K562 (cell line): ENCODE data around the gene TSPOAP1. TPM values are rescaled to one million over a fixed set of nuclear protein-coding genes. Genes with fewer than 3 reads are reported as not detected.
A peak's percentile ranks its signal among the peaks of the same experiment; 100 is the strongest.

ENCODE experiments used
- ATF7 ChIP-seq: fragments of 450-650 bp; IDR thresholded peaks from 2 replicates; pipeline ENCODE4 v1.7.1; 2014; ENCODE audit warnings: mild to moderate bottlenecking, moderate library complexity
- CBFA2T3 ChIP-seq: fragments of 450-650 bp; IDR thresholded peaks from 2 replicates; pipeline ENCODE4 v1.6.1; 2017
- CBX1 ChIP-seq: sonication (generic); IDR thresholded peaks from 2 replicates; pipeline ENCODE4 v1.6.1; 2016; ENCODE audit warnings: antibody characterized with exemption, low read depth, mild to moderate bottlenecking
- CTCF ChIP-seq, 3 experiments: IDR thresholded peaks in 2 of 3; conservative IDR thresholded peaks in 1 of 3; 2 replicates each; pipeline ENCODE4 v1.5.1; 2011 to 2012; ENCODE audit warnings: low read length in 3 of 3, mild to moderate bottlenecking in 3 of 3, control low read depth in 2 of 3, improper control_type of control experiment in 1 of 3, inconsistent platforms in 1 of 3, low read depth in 1 of 3, mixed read lengths in 1 of 3, moderate library complexity in 1 of 3; ENCODE audit not compliant: insufficient read depth in 2 of 3
- GATA2 ChIP-seq: sonication (generic); formaldehyde crosslinking; IDR thresholded peaks from 2 replicates; pipeline ENCODE4 v1.4.0; 2020; ENCODE audit warnings: mild to moderate bottlenecking, missing genetic modification reagents
- KAT7 ChIP-seq: sonication (generic); formaldehyde crosslinking; IDR thresholded peaks from 2 replicates; pipeline ENCODE4 v1.8.0; 2022; ENCODE audit warnings: missing genetic modification reagents, mild to moderate bottlenecking, borderline replicate concordance
- KDM1A ChIP-seq, 2 experiments: fragments of 450-650 bp; IDR thresholded peaks; 2 replicates each; pipeline ENCODE4 v1.6.1; 2016; ENCODE audit warnings: mild to moderate bottlenecking in 2 of 2
- NCOA2 ChIP-seq, 2 experiments: fragments of 450-650 bp; IDR thresholded peaks; 2 replicates each; pipeline ENCODE4 v1.6.1; 2018; ENCODE audit warnings: mild to moderate bottlenecking in 2 of 2, moderate library complexity in 1 of 2; ENCODE audit not compliant: partially characterized antibody in 2 of 2
- NFXL1 ChIP-seq: fragments of 450-650 bp; formaldehyde crosslinking; IDR thresholded peaks from 2 replicates; pipeline ENCODE4 v1.4.0; 2021; ENCODE audit warnings: mild to moderate bottlenecking
- PHB2 ChIP-seq: fragments of 450-650 bp; IDR thresholded peaks from 2 replicates; pipeline ENCODE4 v1.6.1; 2017; ENCODE audit warnings: low read depth
- RBM25 ChIP-seq: fragments of 200-400 bp; formaldehyde crosslinking; IDR thresholded peaks from 2 replicates; pipeline ENCODE4 v1.6.1; 2018; ENCODE audit warnings: low read length, low read depth, moderate library complexity; ENCODE audit not compliant: severe bottlenecking
- RUNX1 ChIP-seq: sonication (generic); IDR thresholded peaks from 2 replicates; pipeline ENCODE4 v1.6.1; 2016; ENCODE audit warnings: antibody characterized with exemption, low read depth
- SMC3 ChIP-seq: conservative IDR thresholded peaks from 2 replicates; pipeline ENCODE4 v1.6.1; 2011; ENCODE audit warnings: low read depth, low read length, improper control_type of control experiment; ENCODE audit not compliant: insufficient read depth
- SRSF3 ChIP-seq: fragments of 200-400 bp; formaldehyde crosslinking; IDR thresholded peaks from 2 replicates; pipeline ENCODE4 v1.6.1; 2016; ENCODE audit warnings: mild to moderate bottlenecking, low read length, moderate library complexity; ENCODE audit not compliant: insufficient read depth
- STAT5A ChIP-seq: IDR thresholded peaks from 2 replicates; pipeline ENCODE4 v1.6.1; 2012; ENCODE audit warnings: low read length, inconsistent platforms, borderline replicate concordance
- TCFL5 ChIP-seq: fragments of 250-450 bp; sonication (Bioruptor Pico); conservative IDR thresholded peaks from 2 replicates; pipeline ENCODE4 v1.6.1; 2021; ENCODE audit warnings: mild to moderate bottlenecking, moderate library complexity, matching md5 sums
- TGIF2 ChIP-seq: sonication (generic); formaldehyde crosslinking; IDR thresholded peaks from 2 replicates; pipeline ENCODE4 v1.8.1; 2022; ENCODE audit warnings: mild to moderate bottlenecking, missing genetic modification reagents, moderate library complexity
- WHSC1 ChIP-seq: IDR thresholded peaks from one replicate; pipeline ENCODE4 v1.6.1; 2012; ENCODE audit warnings: low read length, control low read depth, inconsistent platforms
- ZFP30 ChIP-seq: fragments of 250-450 bp; sonication (Bioruptor Pico); IDR thresholded peaks from 2 replicates; pipeline ENCODE4 v1.8.0; 2022; ENCODE audit warnings: moderate library complexity, mild to moderate bottlenecking, inconsistent platforms, borderline replicate concordance
- ZKSCAN1 ChIP-seq: fragments of 150-350 bp; IDR thresholded peaks from 2 replicates; pipeline ENCODE4 v1.6.1; 2016; ENCODE audit warnings: low read depth, low read length
- ZNF57 ChIP-seq: fragments of 450-650 bp; formaldehyde crosslinking; IDR thresholded peaks from 2 replicates; pipeline ENCODE4 v1.4.0; 2020; ENCODE audit warnings: mild to moderate bottlenecking, moderate library complexity
- polyA plus RNA-seq, 8 experiments: library from polyadenylated mRNA; depleted of rRNA in 4 of 8; stranded (reverse) in 5 of 8; unstranded in 3 of 8; fragments of >200 nt; fragmentation: Nextera tagmentation in 2 of 8; fragmentation: Illumina TruSeq in 1 of 8; extraction: Ambion mirVana in 2 of 8; extraction: Trizol in 1 of 8; gene quantifications; 2 replicates each; pipeline versions ENCODE4 v1.2.1 to v1.2.3, GENCODE V29; 2011 to 2014; ENCODE audit warnings: inconsistent platforms in 1 of 8, missing spikeins in 1 of 8
- total RNA-seq, 7 experiments: library from RNA; depleted of rRNA in 6 of 7; stranded (reverse); fragments of >200 nt in 6 of 7; fragmentation: Illumina TruSeq in 2 of 7; extraction: Trizol in 2 of 7; gene quantifications; 2 replicates each; pipeline versions ENCODE4 v1.2.1 to v1.2.3, GENCODE V29; 2011 to 2021; ENCODE audit warnings: low replicate concordance in 1 of 7
- TF ChIP-seq, protein P1 (sequence below): sonication (generic); IDR thresholded peaks from 2 replicates; pipeline ENCODE4 v1.6.1; 2016
- TF ChIP-seq, protein P2 (sequence below): fragments of 450-650 bp; IDR thresholded peaks from 2 replicates; pipeline ENCODE4 v1.6.1; 2016
- TF ChIP-seq, protein P3 (sequence below): fragments of 450-650 bp; IDR thresholded peaks from 2 replicates; pipeline ENCODE4 v1.6.1; 2017; ENCODE audit warnings: mild to moderate bottlenecking, moderate library complexity
- TF ChIP-seq, protein P4 (sequence below): fragments of 450-650 bp; IDR thresholded peaks from 2 replicates; pipeline ENCODE4 v1.6.1; 2014; ENCODE audit warnings: low read depth, mild to moderate bottlenecking, moderate library complexity, borderline replicate concordance

Gene TSPOAP1
- total and polyA plus RNA-seq, 9 of the 15 experiments (the other 6 are each of a cell fraction or from before 2014, with no cell fraction given): 0.87 to 3.9 (median 1.8) TPM; not detected in 2

- TF ChIP-seq, protein P1, sequence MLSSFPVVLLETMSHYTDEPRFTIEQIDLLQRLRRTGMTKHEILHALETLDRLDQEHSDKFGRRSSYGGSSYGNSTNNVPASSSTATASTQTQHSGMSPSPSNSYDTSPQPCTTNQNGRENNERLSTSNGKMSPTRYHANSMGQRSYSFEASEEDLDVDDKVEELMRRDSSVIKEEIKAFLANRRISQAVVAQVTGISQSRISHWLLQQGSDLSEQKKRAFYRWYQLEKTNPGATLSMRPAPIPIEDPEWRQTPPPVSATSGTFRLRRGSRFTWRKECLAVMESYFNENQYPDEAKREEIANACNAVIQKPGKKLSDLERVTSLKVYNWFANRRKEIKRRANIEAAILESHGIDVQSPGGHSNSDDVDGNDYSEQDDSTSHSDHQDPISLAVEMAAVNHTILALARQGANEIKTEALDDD: no peak
- TF ChIP-seq CBX1: no peak
- TF ChIP-seq ZFP30: no peak
- no peak for TF ChIP-seq SRSF3
- no peak for TF ChIP-seq ZKSCAN1
- TF ChIP-seq GATA2 (CRISPR knock-in tag): no peak
- TF ChIP-seq RBM25: peak; percentile 18
- TF ChIP-seq NCOA2 (IDR thresholded peaks at IDR 0.05; ENCODE audit: partially characterized antibody in 2 of 2): no peak
- TF ChIP-seq, protein P2, sequence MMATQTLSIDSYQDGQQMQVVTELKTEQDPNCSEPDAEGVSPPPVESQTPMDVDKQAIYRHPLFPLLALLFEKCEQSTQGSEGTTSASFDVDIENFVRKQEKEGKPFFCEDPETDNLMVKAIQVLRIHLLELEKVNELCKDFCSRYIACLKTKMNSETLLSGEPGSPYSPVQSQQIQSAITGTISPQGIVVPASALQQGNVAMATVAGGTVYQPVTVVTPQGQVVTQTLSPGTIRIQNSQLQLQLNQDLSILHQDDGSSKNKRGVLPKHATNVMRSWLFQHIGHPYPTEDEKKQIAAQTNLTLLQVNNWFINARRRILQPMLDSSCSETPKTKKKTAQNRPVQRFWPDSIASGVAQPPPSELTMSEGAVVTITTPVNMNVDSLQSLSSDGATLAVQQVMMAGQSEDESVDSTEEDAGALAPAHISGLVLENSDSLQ: peak; percentile 13; the same call in 1 of the 2 replicates
- no peak for TF ChIP-seq TCFL5 (CRISPR knock-in tag)
- no peak for TF ChIP-seq SMC3
- no peak for TF ChIP-seq TGIF2
- TF ChIP-seq NFXL1 (CRISPR knock-in tag): no peak
- no peak for TF ChIP-seq WHSC1
- TF ChIP-seq, protein P3, sequence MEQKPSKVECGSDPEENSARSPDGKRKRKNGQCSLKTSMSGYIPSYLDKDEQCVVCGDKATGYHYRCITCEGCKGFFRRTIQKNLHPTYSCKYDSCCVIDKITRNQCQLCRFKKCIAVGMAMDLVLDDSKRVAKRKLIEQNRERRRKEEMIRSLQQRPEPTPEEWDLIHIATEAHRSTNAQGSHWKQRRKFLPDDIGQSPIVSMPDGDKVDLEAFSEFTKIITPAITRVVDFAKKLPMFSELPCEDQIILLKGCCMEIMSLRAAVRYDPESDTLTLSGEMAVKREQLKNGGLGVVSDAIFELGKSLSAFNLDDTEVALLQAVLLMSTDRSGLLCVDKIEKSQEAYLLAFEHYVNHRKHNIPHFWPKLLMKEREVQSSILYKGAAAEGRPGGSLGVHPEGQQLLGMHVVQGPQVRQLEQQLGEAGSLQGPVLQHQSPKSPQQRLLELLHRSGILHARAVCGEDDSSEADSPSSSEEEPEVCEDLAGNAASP: no peak
- TF ChIP-seq CTCF (IDR thresholded peaks at IDR 0.05 in 2 of 3, conservative IDR thresholded peaks at IDR 0.05 in 1 of 3; ENCODE audit: insufficient read depth in 2 of 3, low read depth in 1 of 3, low read length in 3 of 3): no peak
- TF ChIP-seq CBFA2T3: peak; percentile 65
- peak in 1 of 2 experiments; percentile 57; a peak in 1 of 4 replicates for TF ChIP-seq KDM1A (IDR thresholded peaks at IDR 0.05)
- TF ChIP-seq ATF7: no peak
- TF ChIP-seq, protein P4, sequence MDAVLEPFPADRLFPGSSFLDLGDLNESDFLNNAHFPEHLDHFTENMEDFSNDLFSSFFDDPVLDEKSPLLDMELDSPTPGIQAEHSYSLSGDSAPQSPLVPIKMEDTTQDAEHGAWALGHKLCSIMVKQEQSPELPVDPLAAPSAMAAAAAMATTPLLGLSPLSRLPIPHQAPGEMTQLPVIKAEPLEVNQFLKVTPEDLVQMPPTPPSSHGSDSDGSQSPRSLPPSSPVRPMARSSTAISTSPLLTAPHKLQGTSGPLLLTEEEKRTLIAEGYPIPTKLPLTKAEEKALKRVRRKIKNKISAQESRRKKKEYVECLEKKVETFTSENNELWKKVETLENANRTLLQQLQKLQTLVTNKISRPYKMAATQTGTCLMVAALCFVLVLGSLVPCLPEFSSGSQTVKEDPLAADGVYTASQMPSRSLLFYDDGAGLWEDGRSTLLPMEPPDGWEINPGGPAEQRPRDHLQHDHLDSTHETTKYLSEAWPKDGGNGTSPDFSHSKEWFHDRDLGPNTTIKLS: no peak
- TF ChIP-seq KAT7 (CRISPR knock-in tag): no peak
- TF ChIP-seq PHB2: no peak
- no peak for TF ChIP-seq ZNF57
- no peak for TF ChIP-seq STAT5A
- TF ChIP-seq RUNX1: no peak
Observed at GRCh38 chr17:58377093-58377601, 48.6 kb upstream of the TSPOAP1 start (continued).
